RWPE1 (cell line): ENCODE results near the gene CACNA2D4.

Experiments
- CTCF ChIA-PET: fragments of 350-600 bp; sonication (Branson Sonifier 250); formaldehyde crosslinking; extraction: SDS; loops from one replicate; lab custom pipeline; 2021; lab: Yijun Ruan, JAX
- POLR2A ChIA-PET: fragments of 400-600 bp; formaldehyde crosslinking; extraction: SDS; loops from one replicate; lab custom pipeline; 2020; ENCODE audit warnings: antibody characterized with exemption; ENCODE audit not compliant: low non-redundant PET; lab: Yijun Ruan, JAX
- DNase-seq: peaks from one replicate; pipeline ENCODE4 v3.0.0; 2012; ENCODE audit warnings: low spot score
- H3K27ac ChIP-seq: fragments of 450-650 bp; 2 replicates; pipeline ENCODE4 v1.5.1; 2017
- TF ChIP-seq, protein P1 (sequence below): fragments of 450-650 bp; conservative IDR thresholded peaks from 2 replicates; pipeline ENCODE4 v1.5.1; 2017; ENCODE audit warnings: low read depth, mild to moderate bottlenecking

CACNA2D4 gene

DNA sequence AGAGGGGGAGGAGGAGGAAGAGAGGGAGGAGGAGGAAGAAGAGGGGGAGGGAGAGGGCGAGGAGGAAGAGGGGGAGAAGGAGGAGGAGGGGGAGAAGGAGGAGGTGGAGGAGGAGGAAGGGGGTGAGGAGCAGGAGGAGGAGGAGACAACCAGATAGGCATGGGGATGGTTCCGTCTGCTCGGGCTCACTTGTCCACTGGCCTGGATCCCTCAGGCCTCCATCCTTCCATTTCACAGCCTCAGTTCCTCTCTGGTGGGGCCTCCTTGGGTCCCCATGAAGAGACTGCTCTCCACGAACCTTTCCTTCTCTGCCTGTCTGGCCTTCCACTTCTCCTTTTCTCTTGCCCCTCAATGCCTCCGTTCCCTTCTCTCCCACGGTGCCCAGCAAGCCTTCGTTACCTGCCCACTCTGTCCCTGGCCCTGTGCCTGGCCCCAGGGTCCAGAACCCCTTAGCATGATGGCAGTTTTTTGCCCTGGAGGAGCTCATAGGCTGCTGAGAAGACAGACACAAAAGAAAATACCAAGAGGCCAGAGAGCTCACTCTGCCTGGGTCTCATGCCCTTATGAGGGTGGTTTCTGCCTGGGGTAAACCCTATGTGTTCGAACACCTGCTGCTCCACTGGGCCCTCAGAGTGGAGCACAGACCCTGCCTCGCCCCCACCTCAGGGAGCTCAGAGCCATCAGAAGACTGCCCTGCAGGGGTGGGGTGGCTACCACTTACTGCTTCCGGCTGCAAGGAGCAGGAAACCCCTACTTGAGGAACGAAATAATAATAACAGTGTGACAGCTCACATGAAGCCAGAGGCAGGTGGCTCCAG is 11.7 kb upstream of the CACNA2D4 start:
- no peak for DNase-seq
- CTCF ChIA-PET = interaction anchor here (1.3 kb wide), 1 partner anchor 10 kb away, joined by 4 read pairs; no protein-coding TSS in a partner anchor
- POLR2A ChIA-PET = no interaction called here
- H3K27ac ChIP-seq = no peak overlapping the region
- TF ChIP-seq, protein P1, sequence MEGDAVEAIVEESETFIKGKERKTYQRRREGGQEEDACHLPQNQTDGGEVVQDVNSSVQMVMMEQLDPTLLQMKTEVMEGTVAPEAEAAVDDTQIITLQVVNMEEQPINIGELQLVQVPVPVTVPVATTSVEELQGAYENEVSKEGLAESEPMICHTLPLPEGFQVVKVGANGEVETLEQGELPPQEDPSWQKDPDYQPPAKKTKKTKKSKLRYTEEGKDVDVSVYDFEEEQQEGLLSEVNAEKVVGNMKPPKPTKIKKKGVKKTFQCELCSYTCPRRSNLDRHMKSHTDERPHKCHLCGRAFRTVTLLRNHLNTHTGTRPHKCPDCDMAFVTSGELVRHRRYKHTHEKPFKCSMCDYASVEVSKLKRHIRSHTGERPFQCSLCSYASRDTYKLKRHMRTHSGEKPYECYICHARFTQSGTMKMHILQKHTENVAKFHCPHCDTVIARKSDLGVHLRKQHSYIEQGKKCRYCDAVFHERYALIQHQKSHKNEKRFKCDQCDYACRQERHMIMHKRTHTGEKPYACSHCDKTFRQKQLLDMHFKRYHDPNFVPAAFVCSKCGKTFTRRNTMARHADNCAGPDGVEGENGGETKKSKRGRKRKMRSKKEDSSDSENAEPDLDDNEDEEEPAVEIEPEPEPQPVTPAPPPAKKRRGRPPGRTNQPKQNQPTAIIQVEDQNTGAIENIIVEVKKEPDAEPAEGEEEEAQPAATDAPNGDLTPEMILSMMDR = no peak

DNA sequence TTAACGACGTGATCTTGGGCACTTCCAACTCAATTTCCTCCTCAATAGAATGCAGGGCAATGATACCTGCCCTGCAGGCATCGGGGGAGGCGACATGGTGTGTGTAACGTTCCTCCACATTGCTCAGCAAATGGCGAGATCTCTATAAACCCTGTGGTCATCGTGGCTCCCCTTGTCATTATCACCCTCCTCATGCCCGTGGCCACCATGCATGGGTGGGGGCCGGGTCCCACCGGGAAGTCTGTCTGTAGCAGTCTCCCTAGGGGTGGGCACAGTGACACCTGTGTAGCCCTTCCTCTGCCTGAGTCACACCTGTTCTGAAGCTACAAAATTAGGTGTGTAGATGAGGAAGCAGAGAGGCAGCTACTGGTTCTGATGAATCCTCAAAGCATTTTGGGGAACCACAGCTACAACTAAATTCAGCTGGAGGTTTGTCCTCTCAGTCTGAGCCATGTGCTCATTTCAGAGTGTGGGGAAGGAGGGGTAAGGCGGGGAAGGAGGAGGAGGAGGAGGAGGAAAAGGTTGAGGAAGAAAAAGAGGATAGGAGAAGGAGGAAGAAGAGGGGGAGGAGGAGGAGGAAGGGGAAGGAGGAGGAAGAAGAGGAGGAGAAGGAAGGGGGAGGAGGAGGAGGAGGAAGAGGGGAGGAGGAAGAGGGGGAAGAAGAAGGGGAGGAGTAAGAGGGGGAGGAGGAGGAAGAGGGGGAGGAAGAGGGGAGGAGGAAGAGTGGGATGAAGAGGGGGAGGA is 11.0 kb upstream of the CACNA2D4 start:
- CTCF ChIA-PET = interaction anchor here (1.3 kb wide), 1 partner anchor 10 kb away, joined by 4 read pairs; no protein-coding TSS in a partner anchor
- TF ChIP-seq, protein P1 = no peak
- DNase-seq = no peak
- POLR2A ChIA-PET = no interaction called here
- H3K27ac ChIP-seq = no peak overlapping the region

DNA sequence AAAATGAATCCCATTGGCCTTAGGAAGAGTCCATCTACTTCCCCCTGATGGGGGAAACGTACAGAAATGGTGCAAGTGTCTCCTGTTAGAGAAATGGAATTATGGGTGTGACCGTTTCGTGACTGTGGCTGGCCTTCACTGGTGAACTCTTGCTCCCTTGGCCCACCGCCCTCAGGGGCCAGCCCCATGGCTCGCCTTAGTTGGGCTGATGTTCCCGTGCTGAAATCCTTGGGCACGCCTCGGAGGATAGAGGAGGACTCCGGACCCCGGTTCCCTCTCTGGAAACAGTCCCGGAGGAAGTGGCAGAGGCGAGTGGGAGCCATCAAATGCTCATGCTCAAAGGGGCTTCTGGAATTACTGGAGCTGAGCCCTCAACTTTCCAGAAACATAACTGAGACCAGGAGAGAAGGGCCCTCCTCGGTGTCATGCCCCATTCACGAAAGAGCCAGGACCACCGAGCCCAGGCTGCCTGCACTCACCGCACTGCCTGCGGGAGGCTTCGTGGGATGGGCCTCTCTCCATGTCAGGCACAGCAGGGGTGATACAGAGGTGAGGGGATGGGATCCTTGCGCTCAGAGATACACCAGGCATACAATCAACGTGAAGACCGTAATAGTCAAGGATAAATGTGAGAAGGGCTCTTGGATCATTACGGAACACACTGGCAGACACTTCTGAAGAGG is 10.1 kb upstream of the CACNA2D4 start:
- no peak overlapping the region for H3K27ac ChIP-seq
- TF ChIP-seq, protein P1 = no peak
- POLR2A ChIA-PET = no interaction called here
- CTCF ChIA-PET = interaction anchor here (1.3 kb wide), 1 partner anchor 11 kb away, joined by 4 read pairs; no protein-coding TSS in a partner anchor
- DNase-seq = no peak

DNA sequence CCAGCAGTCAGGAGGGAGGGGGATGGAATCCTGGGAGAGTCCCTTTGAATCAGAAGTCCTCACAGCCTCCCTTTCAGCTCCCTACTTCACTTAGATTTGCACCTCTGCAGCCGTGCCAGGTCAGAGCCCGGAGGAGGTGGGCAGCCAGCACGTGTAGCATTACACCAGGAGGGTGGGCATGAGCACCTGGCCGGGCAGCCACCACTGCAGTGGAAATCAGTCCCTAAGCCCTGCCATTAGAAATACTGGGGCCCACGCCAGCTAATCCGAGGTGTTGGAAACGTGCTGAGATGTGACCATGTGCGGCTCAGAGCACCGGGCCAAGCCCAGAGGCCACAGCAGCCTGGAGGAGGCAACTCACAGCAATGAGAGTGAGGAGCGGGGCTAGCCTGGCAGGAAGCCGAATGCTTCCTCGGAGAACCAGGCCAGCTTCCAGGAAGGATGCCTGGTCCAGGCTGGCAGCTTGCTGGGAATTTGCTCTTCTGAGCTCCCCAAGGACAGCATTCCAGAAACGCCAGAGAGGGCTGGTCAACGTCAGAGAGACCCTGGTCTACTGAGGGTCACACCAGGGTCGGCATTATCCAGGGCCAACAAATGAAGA is 9.4 kb upstream of the CACNA2D4 start:
- CTCF ChIA-PET = interaction anchor here (0.6 to 1.0 kb wide), 2 partner anchors 275 to 401 kb away, joined by 3 to 5 read pairs; no protein-coding TSS in a partner anchor
- DNase-seq = no peak
- POLR2A ChIA-PET = no interaction called here
- TF ChIP-seq, protein P1 = no peak
- H3K27ac ChIP-seq = no peak overlapping the region

DNA sequence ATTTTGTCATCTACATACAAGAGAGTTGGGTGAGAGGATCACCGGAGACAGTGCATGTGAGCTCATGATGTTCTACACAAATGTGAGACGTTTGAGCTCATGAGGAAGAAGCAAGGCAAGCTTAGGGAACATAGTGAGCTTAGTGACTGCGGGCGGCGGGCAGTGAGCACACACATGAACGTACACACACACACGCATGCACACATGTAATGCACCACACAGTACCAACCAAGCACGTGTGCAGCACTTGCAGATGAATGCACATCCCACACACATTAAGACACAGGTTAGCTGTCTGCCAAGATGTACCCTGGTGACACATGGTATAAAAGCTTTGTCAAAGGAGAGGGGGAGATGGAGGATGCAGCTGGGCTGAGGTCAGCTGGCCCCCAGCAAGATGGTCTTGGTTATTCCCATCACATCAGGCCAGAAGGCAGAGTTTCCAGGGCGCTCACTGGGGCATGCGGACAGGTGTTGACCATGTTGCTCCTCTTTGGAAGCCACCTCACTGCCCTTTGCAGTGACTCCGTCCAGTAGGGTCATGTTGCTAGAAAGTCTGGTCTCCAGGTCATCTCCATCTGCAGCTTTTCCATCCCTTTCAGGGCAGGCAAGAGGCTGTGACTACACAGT is 8.7 kb upstream of the CACNA2D4 start:
- no peak for DNase-seq
- TF ChIP-seq, protein P1 = no peak
- ChIA-PET CTCF (interaction anchor here (0.6 to 1.0 kb wide), 2 partner anchors 274 to 402 kb away, joined by 3 to 5 read pairs; no protein-coding TSS in a partner anchor), POLR2A (no interaction called here)
- H3K27ac ChIP-seq = no peak overlapping the region
